Measurements from ENCODE around the gene ASIP.

The ASIP gene

GRCh38 chr20:34209111-34209510 is 32.1 kb upstream of the ASIP start:
- no peaks in the 10 kb centered on the region for H3K27me3 ChIP-seq (ENCODE audit: insufficient read depth, low read depth, severe bottlenecking)
- H3K36me3 ChIP-seq, result no peaks in the 10 kb centered on the region
- H3K4me3 ChIP-seq (ENCODE audit: low read depth, low read length), result no peak overlapping the region
- TF ChIP-seq CTCF (IDR thresholded peaks at IDR 0.05; ENCODE audit: low read depth, low read length), result no peak
- no peak overlapping the region for H3K27ac ChIP-seq
- peaks cover 3% of the 10 kb centered on the region for H3K9me3 ChIP-seq (ENCODE audit: severe bottlenecking)
- DNase-seq, result no peak

- no peak for DNase-seq
- no peak for TF ChIP-seq CTCF (IDR thresholded peaks at IDR 0.05; ENCODE audit: low read depth, low read length)
- Histone ChIP-seq H3K27me3 (ENCODE audit: insufficient read depth, low read depth, severe bottlenecking) (no peaks in the 10 kb centered on the region), H3K36me3 (no peaks in the 10 kb centered on the region), H3K9me3 (ENCODE audit: severe bottlenecking) (peaks cover 3% of the 10 kb centered on the region), H3K27ac (no peak overlapping the region), H3K4me3 (ENCODE audit: low read depth, low read length) (no peak overlapping the region)
Measured at GRCh38 chr20:34210271-34210670, 31.0 kb upstream of the ASIP start.

GRCh38 chr20:34211591-34211990 is 29.6 kb upstream of the ASIP start:
- no peak for DNase-seq
- Histone ChIP-seq H3K36me3 (no peaks in the 10 kb centered on the region), H3K27ac (no peak overlapping the region), H3K27me3 (ENCODE audit: insufficient read depth, low read depth, severe bottlenecking) (no peaks in the 10 kb centered on the region), H3K9me3 (ENCODE audit: severe bottlenecking) (peaks cover 3% of the 10 kb centered on the region), H3K4me3 (ENCODE audit: low read depth, low read length) (no peak overlapping the region)
- TF ChIP-seq CTCF (IDR thresholded peaks at IDR 0.05; ENCODE audit: low read depth, low read length), result no peak

GRCh38 chr20:34213213-34213612 is 28.0 kb upstream of the ASIP start:
- Histone ChIP-seq H3K4me3 (ENCODE audit: low read depth, low read length) (no peak overlapping the region), H3K27ac (no peak overlapping the region), H3K9me3 (ENCODE audit: severe bottlenecking) (no peaks in the 10 kb centered on the region), H3K27me3 (ENCODE audit: insufficient read depth, low read depth, severe bottlenecking) (no peaks in the 10 kb centered on the region), H3K36me3 (no peaks in the 10 kb centered on the region)
- no peak for DNase-seq
- TF ChIP-seq CTCF (IDR thresholded peaks at IDR 0.05; ENCODE audit: low read depth, low read length), result no peak

- TF ChIP-seq CTCF (IDR thresholded peaks at IDR 0.05; ENCODE audit: low read depth, low read length), result no peak
- Histone ChIP-seq H3K4me3 (ENCODE audit: low read depth, low read length) (peak overlapping the region; percentile 42), H3K27ac (peak overlapping the region; percentile 50), H3K36me3 (no peaks in the 10 kb centered on the region), H3K27me3 (ENCODE audit: insufficient read depth, low read depth, severe bottlenecking) (no peaks in the 10 kb centered on the region), H3K9me3 (ENCODE audit: severe bottlenecking) (no peaks in the 10 kb centered on the region)
- DNase-seq, result peak; percentile 76
Measured at GRCh38 chr20:34215711-34216381, 25.4 kb upstream of the ASIP start.

- peak overlapping the region; percentile 50 for H3K27ac ChIP-seq
- no peak for DNase-seq
- TF ChIP-seq CTCF (IDR thresholded peaks at IDR 0.05; ENCODE audit: low read depth, low read length), result no peak
- no peaks in the 10 kb centered on the region for H3K27me3 ChIP-seq (ENCODE audit: insufficient read depth, low read depth, severe bottlenecking)
- H3K36me3 ChIP-seq, result no peaks in the 10 kb centered on the region
- H3K4me3 ChIP-seq (ENCODE audit: low read depth, low read length), result peak overlapping the region; percentile 42
- H3K9me3 ChIP-seq (ENCODE audit: severe bottlenecking), result no peaks in the 10 kb centered on the region
Measured at GRCh38 chr20:34216382-34216742, 24.9 kb upstream of the ASIP start.
